ENCODE data around the gene NFAT5.
"Not testable (repeated sequence)": the region's sequence is repeated elsewhere in the genome, so short reads cannot be mapped to it uniquely, and the experiment has no call there.

NFAT5 gene

DNA sequence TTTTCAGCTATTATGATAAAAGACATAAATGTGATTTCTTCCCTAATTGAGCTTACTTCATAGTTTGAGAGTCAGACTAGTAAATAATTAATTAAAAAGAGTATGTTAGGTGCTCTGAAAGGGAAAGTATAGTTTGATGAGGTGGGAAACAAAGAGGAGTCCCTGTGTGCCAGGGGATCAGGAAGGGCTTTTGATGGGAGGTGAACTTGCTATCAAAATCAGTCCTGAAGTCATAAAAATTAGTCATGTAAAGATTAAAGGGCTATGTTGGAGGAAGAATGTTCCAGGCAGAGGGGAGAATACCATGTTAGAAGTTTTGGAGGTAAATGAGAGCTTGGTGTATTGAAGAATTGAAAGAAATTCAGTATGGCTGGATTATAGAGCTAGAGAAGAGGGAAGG is 31.0 kb downstream of the NFAT5 start:
- DNase-seq (ENCODE audit: low spot score), result no peak

- no peak for DNase-seq (ENCODE audit: low spot score)
These were observed 32.3 kb downstream of the NFAT5 start for GRCh38 chr16:69598045-69598444.

GRCh38 chr16:69599731-69600130 is 34.0 kb downstream of the NFAT5 start:
- no peak for DNase-seq (ENCODE audit: low spot score)

- no peak for DNase-seq (ENCODE audit: low spot score)
These were observed 34.4 kb downstream of the NFAT5 start for GRCh38 chr16:69600202-69600601.

- DNase-seq (ENCODE audit: low spot score), result no peak
These were observed 35.5 kb downstream of the NFAT5 start for GRCh38 chr16:69601250-69601649.

- DNase-seq (ENCODE audit: low spot score), result no peak
These were observed 41.2 kb downstream of the NFAT5 start for GRCh38 chr16:69606985-69607384.

DNA sequence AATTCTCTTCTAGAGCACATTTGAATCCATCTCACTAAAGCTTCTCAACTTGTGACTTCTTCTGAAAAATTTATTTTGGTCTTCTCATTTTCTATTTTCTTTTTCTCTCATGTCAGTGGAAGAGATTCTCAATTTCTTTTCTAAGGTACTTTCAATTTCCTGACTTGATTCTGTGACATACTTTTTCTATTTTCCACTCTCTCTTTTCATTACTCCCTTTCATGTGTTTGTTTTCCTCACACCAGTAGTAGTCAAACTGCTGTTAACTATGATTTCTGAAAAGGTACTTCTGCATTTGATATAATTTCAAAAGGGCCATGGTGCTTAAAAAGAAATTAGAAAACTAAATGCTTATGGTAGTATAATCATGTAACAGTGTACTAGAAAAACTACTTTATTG is 41.9 kb downstream of the NFAT5 start:
- no peak for DNase-seq (ENCODE audit: low spot score)

DNA sequence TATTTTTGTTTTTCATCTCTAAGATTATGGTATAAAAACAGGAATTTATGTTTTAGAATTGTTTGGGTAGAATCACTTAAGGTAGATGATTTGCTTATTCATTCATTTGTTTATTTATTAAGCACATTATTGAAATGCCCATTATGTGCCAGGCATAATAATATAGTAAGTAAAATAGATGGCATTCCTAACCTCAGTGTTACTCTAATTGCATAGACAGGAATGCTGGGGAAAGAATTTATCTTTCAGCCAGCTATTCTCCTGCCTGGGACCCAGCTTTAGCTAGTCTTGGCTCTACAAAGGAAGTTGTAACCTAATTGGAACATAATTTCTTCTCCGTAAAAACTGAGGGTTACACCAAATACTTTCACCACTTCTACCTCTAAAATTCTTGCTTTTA is 44.6 kb downstream of the NFAT5 start:
- no peak for DNase-seq (ENCODE audit: low spot score)

DNA sequence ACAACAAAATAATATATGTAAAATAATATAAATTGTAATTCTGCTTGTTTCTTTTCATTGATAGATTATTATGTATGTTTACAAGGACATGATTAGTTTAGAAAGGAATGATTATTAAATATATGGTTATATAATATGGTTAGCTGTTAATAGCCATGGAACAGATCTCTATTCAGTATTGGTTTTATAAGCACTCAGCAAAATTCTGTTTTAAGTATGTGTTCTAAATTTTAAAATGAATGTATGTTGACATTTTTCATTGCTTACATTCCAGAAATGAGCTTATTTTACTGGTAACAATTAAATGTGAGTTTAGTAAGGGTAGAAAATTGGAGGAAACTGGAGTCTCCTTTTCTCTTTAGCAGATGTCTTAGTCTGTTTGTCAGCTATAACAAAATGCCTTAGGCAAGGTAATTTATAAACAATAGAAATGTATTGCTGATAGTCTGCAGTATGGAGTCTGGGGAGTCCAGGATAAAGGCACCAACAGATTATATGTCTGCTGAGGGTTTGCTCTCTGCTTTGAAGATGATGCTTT is 45.4 kb downstream of the NFAT5 start:
- DNase-seq (ENCODE audit: low spot score), result no peak

GRCh38 chr16:69613378-69614154 is 47.8 kb downstream of the NFAT5 start:
- DNase-seq (ENCODE audit: low spot score), result no peak

DNA sequence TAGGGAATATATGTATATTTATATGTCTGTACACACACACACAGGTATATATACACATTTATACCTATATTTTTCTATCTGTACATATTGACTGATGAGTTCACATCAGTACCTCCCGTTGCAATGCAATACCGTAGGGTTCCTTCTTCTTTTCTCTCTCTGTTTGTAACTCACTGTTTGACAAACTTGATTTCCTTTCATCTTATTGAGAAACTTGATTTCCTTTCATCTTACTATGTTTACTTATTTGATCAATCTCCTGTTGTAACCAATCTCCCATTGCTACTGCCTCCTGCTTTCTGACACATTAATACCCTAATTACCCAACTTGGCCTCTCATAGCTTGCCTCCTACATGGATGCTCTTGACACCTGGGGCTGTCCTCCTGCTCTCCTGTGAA is 49.8 kb downstream of the NFAT5 start:
- DNase-seq (ENCODE audit: low spot score), result no peak

DNA sequence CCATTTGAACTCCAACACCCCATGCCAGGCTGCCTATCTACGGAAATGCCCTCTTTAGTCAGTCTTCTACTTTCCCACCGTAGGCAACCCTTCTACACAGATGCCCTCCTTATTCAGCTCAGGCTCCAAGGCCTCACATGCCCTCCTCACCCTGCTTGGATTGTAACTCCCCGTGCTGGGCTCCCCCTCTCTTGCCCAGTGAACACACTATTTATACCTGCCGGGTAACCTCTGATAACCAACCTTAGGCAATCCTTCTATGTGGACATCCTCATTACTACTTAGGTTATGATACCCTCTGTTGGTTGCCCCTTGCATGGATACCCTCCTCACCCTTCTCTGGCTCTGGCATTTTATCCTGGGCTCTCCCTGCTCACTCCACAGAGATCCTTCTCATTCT is 50.3 kb downstream of the NFAT5 start:
- DNase-seq (ENCODE audit: low spot score), result no peak

- no peak for DNase-seq (ENCODE audit: low spot score)
These were observed 52.5 kb downstream of the NFAT5 start for GRCh38 chr16:69618307-69618706.

GRCh38 chr16:69618721-69619120 is 53.0 kb downstream of the NFAT5 start:
- no peak for DNase-seq (ENCODE audit: low spot score)

GRCh38 chr16:69619514-69619913 is 53.7 kb downstream of the NFAT5 start:
- DNase-seq (ENCODE audit: low spot score), result no peak

DNA sequence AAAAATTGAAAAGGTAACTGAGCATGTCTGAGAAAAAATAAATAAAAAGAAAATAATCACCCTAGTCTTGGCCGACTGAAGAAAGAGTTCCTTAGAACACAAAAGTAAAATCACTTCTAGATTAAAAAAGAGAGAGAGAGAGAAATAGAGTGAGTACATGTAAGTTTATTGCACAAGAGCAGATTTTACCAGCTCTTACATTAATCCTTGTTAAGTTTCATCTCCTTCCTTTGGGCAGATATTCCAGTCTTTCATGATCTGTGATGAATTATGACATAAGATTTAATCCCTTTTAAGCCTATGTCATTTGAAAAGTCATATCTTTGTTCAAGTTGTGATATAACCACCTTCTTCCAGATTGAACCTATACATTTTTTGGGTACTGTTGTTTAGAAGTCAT is 54.8 kb downstream of the NFAT5 start:
- DNase-seq (ENCODE audit: low spot score), result no peak

- DNase-seq (ENCODE audit: low spot score), result no peak
These were observed 55.5 kb downstream of the NFAT5 start for GRCh38 chr16:69621225-69621624.

GRCh38 chr16:69626256-69626655 is 60.5 kb downstream of the NFAT5 start:
- DNase-seq (ENCODE audit: low spot score), result no peak

GRCh38 chr16:69632828-69633227 is 67.1 kb downstream of the NFAT5 start:
- no peak for DNase-seq (ENCODE audit: low spot score)

DNA sequence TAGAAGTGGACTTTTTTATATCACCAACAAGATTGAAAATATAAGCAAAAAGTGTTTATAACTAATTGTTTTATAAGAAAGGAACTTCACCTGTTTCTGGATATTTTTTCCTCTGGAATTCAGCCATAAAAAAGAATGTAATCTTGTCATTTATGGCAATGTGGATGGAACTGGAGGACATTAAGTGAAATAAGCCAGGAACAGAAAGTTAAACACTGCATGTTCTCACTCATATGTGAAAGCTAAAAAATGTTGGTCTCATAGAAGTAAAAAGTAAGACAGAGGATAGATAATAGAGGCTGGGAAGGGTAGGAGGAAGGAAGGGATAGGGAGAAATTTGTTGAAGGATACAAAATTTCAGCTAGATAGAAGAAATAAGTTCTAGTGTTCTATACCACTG is 67.6 kb downstream of the NFAT5 start:
- no peak for DNase-seq (ENCODE audit: low spot score)

DNA sequence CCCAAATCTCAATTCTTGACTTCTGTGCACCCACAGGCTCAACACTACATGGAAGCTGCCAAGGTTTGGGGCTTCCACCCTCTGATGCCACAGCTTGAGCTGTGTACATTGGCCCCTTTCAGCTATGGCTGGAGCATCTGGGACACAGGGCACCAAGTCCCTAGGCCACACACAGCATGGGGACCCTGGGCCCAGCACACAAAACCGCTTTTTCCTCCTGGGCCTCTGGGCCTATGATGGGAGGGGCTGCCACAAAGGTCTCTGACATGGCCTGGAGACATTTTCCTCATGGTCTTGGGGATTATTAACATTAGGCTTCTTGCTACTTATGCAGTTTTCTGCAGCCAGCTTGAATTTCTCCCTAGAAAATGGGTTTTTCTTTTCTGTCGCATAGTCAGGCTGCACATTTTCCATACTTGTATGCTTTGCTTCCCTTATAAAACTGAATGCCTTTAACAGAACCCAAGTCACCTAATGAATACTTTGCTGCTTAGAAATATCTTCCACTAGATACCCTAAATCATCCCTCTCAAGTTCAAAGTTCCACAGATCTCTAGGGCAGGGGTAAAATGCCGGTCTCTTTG is 70.9 kb downstream of the NFAT5 start:
- DNase-seq (ENCODE audit: low spot score), result not testable (repeated sequence)

DNA sequence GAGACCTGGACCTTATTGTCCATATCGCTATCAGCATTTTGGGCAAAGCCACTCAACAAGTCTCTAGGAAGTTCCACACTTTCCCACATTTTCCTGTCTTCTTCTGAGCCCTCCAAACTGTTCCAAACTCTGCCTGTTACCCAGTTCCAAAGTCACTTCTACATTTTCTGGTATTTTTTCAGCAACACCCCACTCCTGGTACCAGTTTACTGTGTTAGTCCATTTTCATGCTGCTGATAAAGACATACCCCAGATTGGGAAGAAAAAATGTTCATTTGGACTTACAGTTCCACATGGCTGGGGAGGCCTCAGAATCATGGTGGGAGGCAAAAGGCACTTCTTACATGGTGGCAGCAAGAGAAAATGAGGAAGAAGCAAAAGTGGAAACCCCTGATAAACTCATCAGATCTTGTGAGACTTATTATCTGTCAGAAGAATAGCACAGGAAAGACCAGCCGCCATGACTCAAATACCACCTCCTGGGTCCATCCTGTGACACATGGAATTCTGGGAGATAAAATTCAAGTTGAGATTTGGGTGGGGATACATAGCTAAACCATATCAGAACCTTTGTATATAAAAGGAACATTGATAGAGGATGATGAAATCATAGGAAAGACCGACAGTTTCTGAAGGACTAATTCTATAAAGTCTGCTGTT is 71.6 kb downstream of the NFAT5 start:
- DNase-seq (ENCODE audit: low spot score), result not testable (repeated sequence)

DNA sequence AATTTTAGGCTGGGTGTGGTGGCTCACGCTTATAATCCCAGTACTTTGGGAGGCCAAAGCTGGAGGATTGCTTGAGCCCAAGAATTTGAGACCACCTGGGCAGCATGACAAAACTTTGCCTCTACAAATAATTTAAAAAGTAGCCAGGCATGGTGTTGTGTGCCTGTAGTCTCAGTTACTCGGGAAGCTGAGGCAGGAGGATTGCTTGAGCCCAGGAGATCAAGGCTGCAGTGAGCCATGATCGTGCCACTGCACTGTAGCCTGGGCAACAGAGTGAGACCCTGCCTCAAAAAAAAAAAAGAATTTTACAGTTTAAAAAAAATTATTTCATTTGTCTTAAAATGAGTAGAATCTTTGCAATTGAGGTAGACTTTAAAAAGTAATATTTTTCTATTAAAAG is 78.2 kb downstream of the NFAT5 start:
- not testable (repeated sequence) for DNase-seq (ENCODE audit: low spot score)
